Spinal cord (tissue), 10 donors: ENCODE data around the gene NSF. TPM values are rescaled to one million over a fixed set of nuclear protein-coding genes. Genes with fewer than 3 reads are reported as not detected.
"Not testable (repeated sequence)": the region's sequence is repeated elsewhere in the genome, so short reads cannot be mapped to it uniquely, and the experiment has no call there.

Experiments
- DNase-seq, 6 donors: peaks; one replicate each; pipeline versions ENCODE4 v3.0.0 to v3.0.0-alpha.2; 2013 to 2015; ENCODE audit warnings: low spot score in 6 of 6, low read depth in 4 of 6
- H3K27ac ChIP-seq: one replicate; pipeline ENCODE4 v1.5.1; 2013; ENCODE audit warnings: low read depth, low read length, control low read depth
- H3K27me3 ChIP-seq: one replicate; pipeline ENCODE4 v1.6.1; 2013; ENCODE audit warnings: low read length; ENCODE audit not compliant: control insufficient read depth, insufficient read depth
- H3K36me3 ChIP-seq: one replicate; pipeline ENCODE4 v1.6.1; 2013; ENCODE audit warnings: low read length; ENCODE audit not compliant: control insufficient read depth, insufficient read depth
- H3K4me1 ChIP-seq: one replicate; pipeline ENCODE4 v1.6.1; 2013; ENCODE audit warnings: low read length; ENCODE audit not compliant: control insufficient read depth, insufficient read depth
- H3K4me3 ChIP-seq: one replicate; pipeline ENCODE4 v1.5.1; 2013; ENCODE audit warnings: low read depth, low read length, control low read depth
- H3K9me3 ChIP-seq: one replicate; pipeline ENCODE4 v1.6.1; 2013; ENCODE audit warnings: low read length; ENCODE audit not compliant: control insufficient read depth, insufficient read depth
- WGBS: methylation state at CpG from one replicate; pipeline ENCODE4 v1.1.5; 2013; ENCODE audit warnings: missing lambda C conversion rate; ENCODE audit not compliant: insufficient coverage; 5-methylcytosine and 5-hydroxymethylcytosine counted together
- polyA plus RNA-seq, 2 donors: library from polyadenylated mRNA; unstranded; fragments of 120-200 nt; gene quantifications; one replicate each; pipeline ENCODE4 v1.2.1, GENCODE V29; 2013; ENCODE audit not compliant: insufficient read length in 2 of 2
- total RNA-seq, 2 donors: library from RNA; depleted of rRNA in 1 of 2; stranded (reverse); fragments of 120-200 nt in 1 of 2; fragments of >200 nt in 1 of 2; gene quantifications; one replicate each; pipeline versions ENCODE4 v1.2.3 to v1.2.4, GENCODE V29; 2013 to 2014
- donor health status: healthy.

Gene NSF
- total and polyA plus RNA-seq, 4 donors = 46.8 to 266 (median 148) TPM

- not testable (repeated sequence) for H3K4me1 ChIP-seq, H3K9me3 ChIP-seq, H3K27me3 ChIP-seq, H3K36me3 ChIP-seq, H3K4me3 ChIP-seq, H3K27ac ChIP-seq, DNase-seq
- no CpG with 5 or more reads among the region's 3 CpGs for WGBS
These were observed 5.0 kb upstream of the NSF start for GRCh38 chr17:46585444-46585843.

- whole genome bisulfite sequencing = no CpG with 5 or more reads among the region's 7 CpGs
These were observed 863 bp downstream of the NSF start for GRCh38 chr17:46591332-46591731.

GRCh38 chr17:46598344-46598931, 8.0 kb downstream of the NSF start:
- not testable (repeated sequence) for H3K4me1 ChIP-seq, H3K9me3 ChIP-seq, DNase-seq, H3K27me3 ChIP-seq, H3K4me3 ChIP-seq, H3K27ac ChIP-seq, H3K36me3 ChIP-seq
- WGBS = no CpG with 5 or more reads among the region's 3 CpGs

More at GRCh38 chr17:46591332-46591731, 863 bp downstream of the NSF start:
- H3K9me3 ChIP-seq, H3K4me1 ChIP-seq, DNase-seq, H3K27me3 ChIP-seq, H3K4me3 ChIP-seq, H3K27ac ChIP-seq, H3K36me3 ChIP-seq: not testable (repeated sequence)

- not testable (repeated sequence) for H3K4me1 ChIP-seq, H3K27ac ChIP-seq, DNase-seq, H3K9me3 ChIP-seq, H3K4me3 ChIP-seq, H3K27me3 ChIP-seq, H3K36me3 ChIP-seq
- no CpG with 5 or more reads among the region's 3 CpGs for WGBS
These were observed 10.3 kb downstream of the NSF start for GRCh38 chr17:46600767-46601166.

- not testable (repeated sequence) for H3K27ac ChIP-seq, H3K36me3 ChIP-seq, H3K4me1 ChIP-seq, H3K9me3 ChIP-seq, H3K27me3 ChIP-seq, H3K4me3 ChIP-seq, DNase-seq
These were observed 12.7 kb downstream of the NSF start for GRCh38 chr17:46603125-46603524.

GRCh38 chr17:46611304-46611703, 20.8 kb downstream of the NSF start:
- H3K36me3 ChIP-seq, H3K27ac ChIP-seq, DNase-seq, H3K9me3 ChIP-seq, H3K27me3 ChIP-seq, H3K4me3 ChIP-seq, H3K4me1 ChIP-seq: not testable (repeated sequence)
- no CpG with 5 or more reads among the region's 2 CpGs for WGBS

GRCh38 chr17:46613876-46614275, 23.4 kb downstream of the NSF start:
- not testable (repeated sequence) for DNase-seq, H3K9me3 ChIP-seq, H3K27me3 ChIP-seq, H3K4me3 ChIP-seq, H3K27ac ChIP-seq, H3K36me3 ChIP-seq, H3K4me1 ChIP-seq
- WGBS = no CpG with 5 or more reads among the region's 1 CpG

- H3K9me3 ChIP-seq, DNase-seq, H3K36me3 ChIP-seq, H3K4me1 ChIP-seq, H3K27me3 ChIP-seq, H3K27ac ChIP-seq, H3K4me3 ChIP-seq: not testable (repeated sequence)
- WGBS = no CpG with 5 or more reads among the region's 3 CpGs
These were observed 26.7 kb downstream of the NSF start for GRCh38 chr17:46617121-46617520.

- H3K9me3 ChIP-seq, H3K27ac ChIP-seq, H3K4me3 ChIP-seq, DNase-seq, H3K36me3 ChIP-seq, H3K27me3 ChIP-seq, H3K4me1 ChIP-seq: not testable (repeated sequence)
- WGBS = no CpG with 5 or more reads among the region's 1 CpG
These were observed 28.5 kb downstream of the NSF start for GRCh38 chr17:46618975-46619374.

- H3K4me3 ChIP-seq, H3K27me3 ChIP-seq, H3K36me3 ChIP-seq, H3K27ac ChIP-seq, H3K9me3 ChIP-seq, H3K4me1 ChIP-seq, DNase-seq: not testable (repeated sequence)
- no CpG with 5 or more reads among the region's 2 CpGs for WGBS
These were observed 33.3 kb downstream of the NSF start for GRCh38 chr17:46623790-46624189.
